B cell (primary cell): ENCODE measurements around the gene PAPPA.

Source experiments
- EZH2 ChIP-seq: IDR thresholded peaks from 2 replicates; pipeline ENCODE4 v1.6.1; 2012; ENCODE audit warnings: borderline replicate concordance, low read depth, mild to moderate bottlenecking, moderate library complexity, low read length; ENCODE audit not compliant: insufficient read depth, poor library complexity, severe bottlenecking
- TF ChIP-seq, protein P1 (sequence below): fragments of 200-600 bp; IDR thresholded peaks from one replicate; pipeline ENCODE4 v1.8.0; 2022; ENCODE audit warnings: antibody characterized with exemption, mild to moderate bottlenecking

GRCh38 chr9:116320290-116320689 is 166.7 kb downstream of the PAPPA start:
- TF ChIP-seq, protein P1, sequence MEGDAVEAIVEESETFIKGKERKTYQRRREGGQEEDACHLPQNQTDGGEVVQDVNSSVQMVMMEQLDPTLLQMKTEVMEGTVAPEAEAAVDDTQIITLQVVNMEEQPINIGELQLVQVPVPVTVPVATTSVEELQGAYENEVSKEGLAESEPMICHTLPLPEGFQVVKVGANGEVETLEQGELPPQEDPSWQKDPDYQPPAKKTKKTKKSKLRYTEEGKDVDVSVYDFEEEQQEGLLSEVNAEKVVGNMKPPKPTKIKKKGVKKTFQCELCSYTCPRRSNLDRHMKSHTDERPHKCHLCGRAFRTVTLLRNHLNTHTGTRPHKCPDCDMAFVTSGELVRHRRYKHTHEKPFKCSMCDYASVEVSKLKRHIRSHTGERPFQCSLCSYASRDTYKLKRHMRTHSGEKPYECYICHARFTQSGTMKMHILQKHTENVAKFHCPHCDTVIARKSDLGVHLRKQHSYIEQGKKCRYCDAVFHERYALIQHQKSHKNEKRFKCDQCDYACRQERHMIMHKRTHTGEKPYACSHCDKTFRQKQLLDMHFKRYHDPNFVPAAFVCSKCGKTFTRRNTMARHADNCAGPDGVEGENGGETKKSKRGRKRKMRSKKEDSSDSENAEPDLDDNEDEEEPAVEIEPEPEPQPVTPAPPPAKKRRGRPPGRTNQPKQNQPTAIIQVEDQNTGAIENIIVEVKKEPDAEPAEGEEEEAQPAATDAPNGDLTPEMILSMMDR = no peak
- TF ChIP-seq EZH2 = no peak
